ENCODE measurements around the gene ZRANB3.

GRCh38 chr2:135373702-135374101 lies 157.3 kb downstream of the ZRANB3 start:
- TF ChIP-seq, protein P1, sequence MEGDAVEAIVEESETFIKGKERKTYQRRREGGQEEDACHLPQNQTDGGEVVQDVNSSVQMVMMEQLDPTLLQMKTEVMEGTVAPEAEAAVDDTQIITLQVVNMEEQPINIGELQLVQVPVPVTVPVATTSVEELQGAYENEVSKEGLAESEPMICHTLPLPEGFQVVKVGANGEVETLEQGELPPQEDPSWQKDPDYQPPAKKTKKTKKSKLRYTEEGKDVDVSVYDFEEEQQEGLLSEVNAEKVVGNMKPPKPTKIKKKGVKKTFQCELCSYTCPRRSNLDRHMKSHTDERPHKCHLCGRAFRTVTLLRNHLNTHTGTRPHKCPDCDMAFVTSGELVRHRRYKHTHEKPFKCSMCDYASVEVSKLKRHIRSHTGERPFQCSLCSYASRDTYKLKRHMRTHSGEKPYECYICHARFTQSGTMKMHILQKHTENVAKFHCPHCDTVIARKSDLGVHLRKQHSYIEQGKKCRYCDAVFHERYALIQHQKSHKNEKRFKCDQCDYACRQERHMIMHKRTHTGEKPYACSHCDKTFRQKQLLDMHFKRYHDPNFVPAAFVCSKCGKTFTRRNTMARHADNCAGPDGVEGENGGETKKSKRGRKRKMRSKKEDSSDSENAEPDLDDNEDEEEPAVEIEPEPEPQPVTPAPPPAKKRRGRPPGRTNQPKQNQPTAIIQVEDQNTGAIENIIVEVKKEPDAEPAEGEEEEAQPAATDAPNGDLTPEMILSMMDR (tag by site-specific recombination; IDR thresholded peaks at IDR 0.05), result no peak
- TF ChIP-seq ZBTB21 (tag by site-specific recombination; IDR thresholded peaks at IDR 0.05) (no peak), ZNF610 (tag by site-specific recombination; IDR thresholded peaks at IDR 0.05; ENCODE audit: borderline replicate concordance) (no peak), ZNF768 (tag by site-specific recombination; IDR thresholded peaks at IDR 0.05) (no peak)
